H9 (cell line): ENCODE measurements around the gene CCDC33. TPM values are rescaled to one million over a fixed set of nuclear protein-coding genes. Genes with fewer than 3 reads are reported as not detected.

Experiments
- DNase-seq: peaks from one replicate; pipeline ENCODE4 v3.0.0-alpha.2; 2017
- H2AFZ ChIP-seq: one replicate; pipeline ENCODE4 v1.6.1; 2013; ENCODE audit warnings: mild to moderate bottlenecking, low read length, control low read depth, moderate library complexity
- H2AK5ac ChIP-seq: 2 replicates; pipeline ENCODE4 v1.6.1; 2013; ENCODE audit warnings: low read length, control low read depth, mixed read lengths; ENCODE audit not compliant: insufficient read length
- H2BK120ac ChIP-seq: one replicate; pipeline ENCODE4 v1.6.1; 2013; ENCODE audit warnings: low read depth, mild to moderate bottlenecking, low read length, control low read depth, inconsistent platforms; ENCODE audit not compliant: poor library complexity, severe bottlenecking
- H2BK12ac ChIP-seq: 2 replicates; pipeline ENCODE4 v1.6.1; 2013; ENCODE audit warnings: low read length, control low read depth, mixed read lengths, low read depth; ENCODE audit not compliant: insufficient read length
- H2BK15ac ChIP-seq: 2 replicates; pipeline ENCODE4 v1.6.1; 2013; ENCODE audit warnings: low read depth, low read length, control low read depth
- H2BK20ac ChIP-seq: one replicate; pipeline ENCODE4 v1.6.1; 2013; ENCODE audit warnings: low read depth, mild to moderate bottlenecking, low read length, control low read depth, inconsistent platforms; ENCODE audit not compliant: poor library complexity, severe bottlenecking
- H2BK5ac ChIP-seq: 2 replicates; pipeline ENCODE4 v1.6.1; 2013; ENCODE audit warnings: low read length, control low read depth, mixed read lengths; ENCODE audit not compliant: insufficient read length
- H3K14ac ChIP-seq: 2 replicates; pipeline ENCODE4 v1.6.1; 2013; ENCODE audit warnings: low read length, control low read depth; ENCODE audit not compliant: insufficient read depth
- H3K18ac ChIP-seq: 2 replicates; pipeline ENCODE4 v1.6.1; 2013; ENCODE audit warnings: low read depth, mild to moderate bottlenecking, mixed read lengths, low read length, control low read depth; ENCODE audit not compliant: insufficient read length
- H3K23ac ChIP-seq: 2 replicates; pipeline ENCODE4 v1.6.1; 2013; ENCODE audit warnings: low read length, control low read depth, mixed read lengths, low read depth; ENCODE audit not compliant: insufficient read length
- H3K23me2 ChIP-seq: 2 replicates; pipeline ENCODE4 v1.6.1; 2013; ENCODE audit warnings: low read depth, mild to moderate bottlenecking, mixed read lengths, low read length, control low read depth; ENCODE audit not compliant: insufficient read length, poor library complexity, severe bottlenecking
- H3K27ac ChIP-seq: 2 replicates; pipeline ENCODE4 v1.5.1; 2013; ENCODE audit warnings: low read length, control low read depth, mixed read lengths, low read depth; ENCODE audit not compliant: insufficient read length
- H3K27me3 ChIP-seq: 2 replicates; pipeline ENCODE4 v1.6.1; 2013; ENCODE audit warnings: low read length, control low read depth, inconsistent platforms; ENCODE audit not compliant: insufficient read depth
- H3K4ac ChIP-seq: 2 replicates; pipeline ENCODE4 v1.6.1; 2013; ENCODE audit warnings: low read depth, mild to moderate bottlenecking, control low read depth, inconsistent platforms, low read length, moderate library complexity
- H3K4me1 ChIP-seq: 2 replicates; pipeline ENCODE4 v1.6.1; 2013; ENCODE audit warnings: low read length, control low read depth, inconsistent platforms; ENCODE audit not compliant: insufficient read depth
- H3K4me2 ChIP-seq: 2 replicates; pipeline ENCODE4 v1.6.1; 2013; ENCODE audit warnings: low read length, control low read depth, mixed read lengths; ENCODE audit not compliant: insufficient read length, insufficient read depth
- H3K56ac ChIP-seq: 2 replicates; pipeline ENCODE4 v1.6.1; 2013; ENCODE audit warnings: low read depth, mild to moderate bottlenecking, mixed read lengths, low read length, control low read depth; ENCODE audit not compliant: insufficient read length
- H3K79me1 ChIP-seq: 2 replicates; pipeline ENCODE4 v1.6.1; 2013; ENCODE audit warnings: low read depth, mild to moderate bottlenecking, moderate library complexity, low read length, control low read depth, inconsistent platforms; ENCODE audit not compliant: insufficient read depth, poor library complexity, severe bottlenecking
- H3K79me2 ChIP-seq: 2 replicates; pipeline ENCODE4 v1.6.1; 2013; ENCODE audit warnings: low read length, control low read depth, inconsistent platforms; ENCODE audit not compliant: insufficient read depth
- H3K9ac ChIP-seq: 2 replicates; pipeline ENCODE4 v1.6.1; 2013; ENCODE audit warnings: low read length, control low read depth, mixed read lengths; ENCODE audit not compliant: insufficient read length; ENCODE audit errors: extremely low read depth
- H3K9me3 ChIP-seq: one replicate; pipeline ENCODE4 v1.6.1; 2013; ENCODE audit warnings: low read depth, low read length, inconsistent platforms; ENCODE audit not compliant: control insufficient read depth
- H3T11ph ChIP-seq: one replicate; pipeline ENCODE4 v1.6.1; 2013; ENCODE audit warnings: mild to moderate bottlenecking, low read length, control low read depth, inconsistent platforms
- H4K20me1 ChIP-seq: one replicate; pipeline ENCODE4 v1.6.1; 2013; ENCODE audit not compliant: control insufficient read depth, insufficient read length, insufficient read depth
- H4K5ac ChIP-seq: 2 replicates; pipeline ENCODE4 v1.6.1; 2013; ENCODE audit warnings: low read depth, mild to moderate bottlenecking, mixed read lengths, low read length, control low read depth; ENCODE audit not compliant: insufficient read length
- H4K8ac ChIP-seq: replicated peaks from 2 replicates; pipeline ENCODE4 v1.6.1; 2013; ENCODE audit warnings: low read length, control low read depth, mixed read lengths, low read depth; ENCODE audit not compliant: insufficient read length
- H4K91ac ChIP-seq: 2 replicates; pipeline ENCODE4 v1.6.1; 2013; ENCODE audit warnings: low read depth, mild to moderate bottlenecking, moderate library complexity, mixed read lengths, low read length, control low read depth; ENCODE audit not compliant: insufficient read length
- H3K27ac Mint-ChIP-seq, 3 experiments: 2 replicates in 2 of 3; 3 replicates in 1 of 3; pipeline ENCODE4 v1.8.0; 2020 to 2021; ENCODE audit warnings: mixed read lengths in 3 of 3, mild to moderate bottlenecking in 1 of 3, moderate library complexity in 1 of 3
- H3K27me3 Mint-ChIP-seq: 2 replicates; pipeline ENCODE4 v1.8.0; 2021; ENCODE audit warnings: low read depth, mild to moderate bottlenecking, moderate library complexity, mixed read lengths
- H3K36me3 Mint-ChIP-seq, 3 experiments: 2 replicates in 2 of 3; 3 replicates in 1 of 3; pipeline ENCODE4 v1.8.0; 2020 to 2021; ENCODE audit warnings: low read depth in 3 of 3, mixed read lengths in 3 of 3; ENCODE audit not compliant: insufficient read depth in 1 of 3
- H3K4me1 Mint-ChIP-seq, 2 experiments: 2 replicates each; pipeline ENCODE4 v1.8.0; 2020; ENCODE audit warnings: mixed read lengths in 2 of 2
- H3K4me3 Mint-ChIP-seq, 2 experiments: 2 replicates in 1 of 2; 3 replicates in 1 of 2; pipeline ENCODE4 v1.8.0; 2020 to 2021; ENCODE audit warnings: mild to moderate bottlenecking in 2 of 2, mixed read lengths in 2 of 2, moderate library complexity in 1 of 2
- H3K9me3 Mint-ChIP-seq, 2 experiments: 2 replicates in 1 of 2; 3 replicates in 1 of 2; pipeline ENCODE4 v1.8.0; 2020; ENCODE audit warnings: mild to moderate bottlenecking in 2 of 2, mixed read lengths in 2 of 2, moderate library complexity in 1 of 2
- CTCF ChIP-seq: fragments of 200-600 bp; sonication (generic); conservative IDR thresholded peaks from 3 replicates; pipeline ENCODE4 v1.8.0; 2021; ENCODE audit warnings: antibody characterized with exemption, mild to moderate bottlenecking
- WGBS: extraction: QIAGEN DNeasy Blood & Tissue Kit; methylation state at CpG from one replicate; pipeline ENCODE4 v1.1.7; 2013; ENCODE audit warnings: missing lambda C conversion rate, low lambda C conversion rate, mixed read lengths; ENCODE audit not compliant: insufficient read length; ENCODE audit errors: extremely low coverage; 5-methylcytosine and 5-hydroxymethylcytosine counted together
- total RNA-seq: library from RNA; stranded (reverse); gene quantifications from 2 replicates; pipeline ENCODE4 v1.2.1, GENCODE V29; 2021

CCDC33 gene
- total RNA-seq, 1 experiment from 2014 or later = 4.6 TPM

- Histone ChIP-seq H4K5ac (no peak overlapping the region), H3K27me3 (no peaks in the 10 kb centered on the region), H3K14ac (no peak overlapping the region; the same call in 1 of the 2 replicates), H3K9ac (no peak overlapping the region), H2BK120ac (no peak overlapping the region), H2AFZ (no peak overlapping the region), H3K4me1 (no peaks in the 10 kb centered on the region), H2BK5ac (no peak overlapping the region), H3K23me2 (no peaks in the 10 kb centered on the region), H3K4me2 (no peak overlapping the region), H3K4ac (no peak overlapping the region), H4K20me1 (no peaks in the 10 kb centered on the region), H3K79me1 (no peaks in the 10 kb centered on the region), H2AK5ac (no peak overlapping the region), H2BK15ac (no peak overlapping the region), H3K79me2 (no peaks in the 10 kb centered on the region), H3K23ac (no peak overlapping the region), H3K18ac (no peak overlapping the region), H3T11ph (no peak overlapping the region), H3K9me3 (no peaks in the 10 kb centered on the region), H3K27ac (no peak overlapping the region), H4K91ac (no peak overlapping the region), H3K56ac (no peak overlapping the region), H2BK20ac (no peak overlapping the region), H4K8ac (no peak overlapping the region), H2BK12ac (no peak overlapping the region)
- no peak for DNase-seq
- H3K36me3 Mint-ChIP-seq = no peaks in the 10 kb centered on the region; a peak in 2 of 7 replicates
- WGBS = no CpG with 5 or more reads among the region's 5 CpGs
- H3K27me3 Mint-ChIP-seq = peaks cover 20% of the 10 kb centered on the region
- H3K4me3 Mint-ChIP-seq = no peak overlapping the region
- no peak for TF ChIP-seq CTCF
- H3K4me1 Mint-ChIP-seq = peaks cover 5% of the 10 kb centered on the region in 2 experiments; a peak in 3 of 4 replicates
- peaks cover 0 to 6% of the 10 kb centered on the region in 2 experiments; a peak in 2 of 5 replicates for H3K9me3 Mint-ChIP-seq
- no peak overlapping the region for H3K27ac Mint-ChIP-seq
Observed at GRCh38 chr15:74333662-74334061, 97.5 kb downstream of the CCDC33 start.
